HL-60/S4 (cell line): Measurements from ENCODE around the gene C1QTNF4.
"Not testable (repeated sequence)": the region's sequence is repeated elsewhere in the genome, so short reads cannot be mapped to it uniquely, and the experiment has no call there.

Experiments
- in situ Hi-C: fragments of 300-500 bp; cut with MboI; formaldehyde crosslinking; loops from 2 replicates; pipeline ENCODE4 v1.14.3; 2022; ENCODE audit warnings: low sequenced_read_pairs

C1QTNF4 gene

DNA sequence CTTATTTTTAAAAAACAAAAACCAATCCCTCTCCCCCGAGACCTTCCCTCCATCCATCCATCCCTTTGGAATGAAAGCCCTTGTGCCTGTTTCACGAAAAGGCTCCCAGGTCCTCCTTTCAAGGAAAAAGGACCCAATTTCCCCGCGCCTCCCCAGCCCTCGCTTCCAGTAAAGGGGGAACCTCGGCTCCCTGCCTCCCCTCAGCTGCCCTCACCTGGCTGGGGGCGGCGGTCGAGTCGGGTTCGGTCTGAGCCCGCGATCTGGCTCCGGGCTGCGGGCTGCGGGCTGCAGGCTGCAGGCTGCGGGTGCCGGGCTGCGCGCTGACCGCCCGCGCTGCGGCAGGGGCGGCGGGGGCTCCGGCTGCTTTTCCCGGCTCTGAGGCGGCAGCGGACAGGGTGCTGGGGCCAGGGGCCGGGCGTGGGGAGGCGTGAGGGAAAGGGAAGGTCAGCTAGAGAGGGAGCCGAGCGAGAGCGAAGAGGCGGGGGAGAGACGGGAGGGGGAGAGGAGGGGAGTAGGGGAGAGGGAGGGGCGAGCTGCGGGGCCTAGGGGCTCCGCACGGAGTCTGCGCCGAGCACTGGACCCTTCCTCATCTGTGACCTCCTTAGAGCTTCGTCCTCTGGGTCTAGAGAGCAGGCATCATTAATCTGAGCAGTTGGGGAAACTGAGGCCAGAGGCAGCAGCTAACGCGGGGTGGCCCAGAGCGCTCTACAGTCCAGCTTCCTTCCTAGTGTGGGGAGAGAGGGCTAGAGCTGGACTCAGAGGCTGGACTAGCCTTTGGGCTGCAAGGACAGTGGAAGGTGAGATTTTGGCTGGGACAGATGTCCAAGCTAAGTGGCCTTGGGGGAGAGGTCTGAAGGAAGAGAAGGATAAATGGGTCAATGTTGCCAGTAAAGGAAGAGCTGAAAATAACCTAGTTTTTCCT is at the start of gene C1QTNF4:
Gene C1QTNF4, minus strand, starts transcription at position 478 of the 922 bp plus-strand sequence. CDS start 3,601 bp downstream, outside the sequence.
- in situ Hi-C loops: no loop called here

- in situ Hi-C loops: no loop called here
Observed at GRCh38 chr11:47642099-47642855, 48.1 kb upstream of the C1QTNF4 start, which contains the start of gene MTCH2. TSS of gene MTCH2 (minus strand) at chr11:47642559. CDS start at chr11:47642465, 94 bp downstream.

GRCh38 chr11:47641600-47642098 is 47.4 kb upstream of the C1QTNF4 start:
- in situ Hi-C loops: no loop called here

DNA sequence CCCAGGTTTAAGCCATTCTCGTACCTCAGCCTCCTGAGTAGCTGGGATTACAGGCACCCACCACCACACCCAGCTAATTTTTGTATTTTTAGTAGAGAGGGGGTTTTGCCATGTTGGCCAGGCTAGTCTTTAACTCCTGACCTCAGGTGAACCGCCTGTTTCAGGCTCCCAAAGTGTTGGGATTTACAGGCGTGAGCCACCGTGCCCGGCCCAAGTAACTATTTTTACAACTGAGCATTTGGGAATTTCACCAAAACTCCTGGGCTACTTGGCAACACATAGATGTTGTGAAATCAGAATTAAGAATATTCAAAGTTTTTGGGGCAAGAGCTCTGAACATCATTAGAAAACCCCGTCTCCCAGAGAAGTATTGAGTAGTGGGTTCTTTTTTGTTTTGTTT is 46.3 kb upstream of the C1QTNF4 start:
- in situ Hi-C loops: not testable (repeated sequence)

DNA sequence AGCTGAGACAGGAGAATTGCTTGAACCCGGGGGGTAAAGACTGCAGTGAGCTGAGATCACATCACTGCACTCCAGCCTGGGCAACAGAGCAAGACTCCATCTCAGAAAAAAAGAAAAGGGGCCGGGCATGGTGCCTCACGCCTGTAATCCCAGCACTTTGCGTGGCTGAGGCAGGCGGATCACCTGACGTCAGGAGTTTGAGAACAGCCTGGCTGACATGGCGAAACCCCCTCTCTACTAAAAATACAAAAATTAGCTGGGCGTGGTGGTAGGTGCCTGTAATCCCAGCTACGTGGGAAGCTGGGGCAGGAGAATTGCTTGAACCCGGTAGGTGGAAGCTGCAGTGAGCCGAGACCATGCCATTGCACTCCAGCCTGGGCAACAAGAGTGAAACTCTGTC is 42.1 kb upstream of the C1QTNF4 start:
- in situ Hi-C loops: not testable (repeated sequence)

GRCh38 chr11:47631473-47631872 is 37.3 kb upstream of the C1QTNF4 start:
- in situ Hi-C loops: no loop called here

- in situ Hi-C loops: no loop called here
Observed at GRCh38 chr11:47628026-47628425, 33.8 kb upstream of the C1QTNF4 start.

GRCh38 chr11:47626234-47626633 is 32.0 kb upstream of the C1QTNF4 start:
- in situ Hi-C loops: no loop called here

DNA sequence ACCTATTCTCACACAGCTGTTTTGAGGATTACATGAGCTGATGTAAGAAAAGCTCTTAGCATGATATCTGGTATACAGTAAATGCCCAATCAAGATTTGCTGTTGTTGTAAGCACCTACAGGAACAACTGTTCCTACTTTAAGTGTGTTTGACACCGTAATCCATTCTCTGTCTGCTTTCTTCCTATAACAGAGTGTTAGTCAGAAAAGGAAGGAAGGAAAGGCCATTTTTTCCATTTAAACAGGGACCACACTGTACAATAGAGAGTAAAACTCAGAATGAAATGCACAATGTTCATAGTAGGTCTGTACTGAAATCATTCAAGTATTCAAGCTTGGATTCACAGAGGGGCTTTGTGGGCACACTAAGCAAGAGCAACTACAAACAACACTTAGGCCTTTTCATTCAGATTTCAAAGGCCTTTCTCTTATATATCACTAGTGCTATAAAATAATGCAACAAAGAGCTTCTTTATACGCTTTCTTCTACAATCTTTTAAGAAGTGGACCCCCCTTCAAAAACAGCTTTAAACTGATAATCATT is 26.7 kb upstream of the C1QTNF4 start:
- in situ Hi-C loops: no loop called here

GRCh38 chr11:47617417-47617809 is 23.2 kb upstream of the C1QTNF4 start:
- in situ Hi-C loops: no loop called here

- in situ Hi-C loops: no loop called here
Observed at GRCh38 chr11:47616726-47617416, 22.7 kb upstream of the C1QTNF4 start.

- in situ Hi-C loops: no loop called here
Observed at GRCh38 chr11:47615249-47615648, 21.0 kb upstream of the C1QTNF4 start.

DNA sequence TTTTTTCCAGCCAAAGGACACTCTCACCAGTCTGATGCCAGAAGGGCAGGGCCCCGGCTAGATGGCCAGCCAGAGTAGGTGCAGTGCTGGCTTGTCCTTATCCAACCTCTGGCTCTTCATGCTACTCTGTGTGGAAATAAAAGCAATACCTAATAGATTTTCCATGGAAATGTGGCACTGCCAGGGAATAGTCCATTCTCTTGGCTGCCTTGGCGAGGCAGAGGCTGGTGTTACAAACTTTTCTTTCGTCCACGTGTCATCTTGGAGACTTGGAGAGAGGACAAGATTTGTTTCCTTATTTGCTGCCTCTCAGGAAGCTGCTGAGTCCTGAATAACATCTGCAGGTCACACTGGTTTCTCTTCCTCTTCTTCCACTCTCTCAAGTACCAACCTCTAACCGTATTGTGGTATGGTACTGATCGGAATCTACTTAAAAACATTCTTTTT is 17.2 kb upstream of the C1QTNF4 start:
- in situ Hi-C loops: no loop called here

- in situ Hi-C loops: no loop called here
Observed at GRCh38 chr11:47609675-47610074, 15.5 kb upstream of the C1QTNF4 start.

- in situ Hi-C loops: no loop called here
Observed at GRCh38 chr11:47607380-47607779, 13.2 kb upstream of the C1QTNF4 start.

DNA sequence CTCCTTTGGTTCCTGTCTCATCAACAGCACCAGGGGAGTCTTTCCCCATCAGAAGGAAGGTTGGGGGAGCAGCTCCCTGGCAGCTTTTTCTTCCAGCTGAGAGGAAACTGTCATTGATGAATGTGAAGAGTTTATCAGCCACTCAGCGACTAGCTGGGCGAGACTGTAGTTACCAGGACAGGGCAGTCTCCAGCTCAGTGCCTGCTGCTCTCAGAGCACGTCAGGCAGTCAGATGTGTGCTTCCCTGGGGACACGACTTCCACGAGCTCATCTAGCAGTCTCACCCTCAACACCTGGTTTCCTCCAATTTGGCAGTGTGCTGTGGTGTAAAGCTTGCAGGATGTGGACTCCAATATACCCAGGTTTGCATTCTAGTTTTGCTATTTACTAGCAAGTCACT is 12.5 kb upstream of the C1QTNF4 start:
- in situ Hi-C loops: no loop called here

DNA sequence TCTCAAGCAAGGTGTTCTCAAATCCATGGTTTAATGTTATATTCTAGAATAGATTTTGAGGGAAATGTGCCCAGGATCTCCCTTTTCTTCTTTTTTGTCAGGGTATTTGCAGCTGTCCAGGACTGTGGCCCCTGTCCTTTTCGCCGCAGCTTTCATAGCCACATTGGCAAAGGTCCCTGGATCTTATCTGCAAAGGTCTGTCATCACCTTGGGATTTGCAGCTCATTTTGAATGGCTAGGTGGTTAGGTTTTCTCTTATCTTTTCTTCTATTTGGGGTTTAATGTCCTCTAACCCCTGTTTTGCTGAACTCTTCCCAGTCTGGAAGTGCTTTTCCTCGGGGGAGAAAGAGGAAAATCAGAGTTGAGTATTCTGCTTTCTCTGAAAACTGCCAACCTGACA is 11.7 kb upstream of the C1QTNF4 start:
- in situ Hi-C loops: no loop called here

- in situ Hi-C loops: no loop called here
Observed at GRCh38 chr11:47603295-47603694, 9.1 kb upstream of the C1QTNF4 start.

- in situ Hi-C loops: no loop called here
Observed at GRCh38 chr11:47599902-47600301, 5.7 kb upstream of the C1QTNF4 start.

DNA sequence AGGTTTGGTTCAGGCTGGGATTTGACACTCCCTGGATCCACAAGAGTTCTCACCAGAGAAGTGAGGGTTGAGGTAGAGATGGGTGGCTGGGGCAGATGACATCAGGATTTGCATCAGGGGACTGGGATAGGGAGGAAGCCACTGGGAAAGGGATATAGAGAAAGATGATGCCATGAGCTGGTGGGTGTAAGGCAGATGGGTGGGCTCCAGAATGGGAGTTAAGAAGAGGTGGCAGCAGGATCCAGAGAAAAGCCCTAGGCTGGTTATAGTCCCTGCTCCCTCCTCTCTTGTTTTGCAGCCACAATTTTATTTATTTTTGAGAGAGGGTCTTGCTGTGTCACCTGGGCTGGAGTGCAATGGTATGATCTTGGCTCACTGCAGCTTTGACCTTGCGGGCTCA is 1.8 kb upstream of the C1QTNF4 start:
- in situ Hi-C loops: no loop called here

- in situ Hi-C loops: no loop called here
Observed at GRCh38 chr11:47595029-47595428, 818 bp upstream of the C1QTNF4 start.
